ENCODE results near the gene ZNF77.

Gene ZNF77

GRCh38 chr19:2944775-2945574 lies at the start of gene ZNF77 (continued):
- TF ChIP-seq ZNF791 (tag by site-specific recombination; IDR thresholded peaks at IDR 0.05) (no peak), KLF8 (tag by site-specific recombination; IDR thresholded peaks at IDR 0.05) (peak; percentile 62; the same call in 1 of the 2 replicates), ZEB2 (tag by site-specific recombination; IDR thresholded peaks at IDR 0.05) (peak; percentile 97), ZNF23 (tag by site-specific recombination; IDR thresholded peaks at IDR 0.05; ENCODE audit: borderline replicate concordance) (no peak), ZNF394 (tag by site-specific recombination; IDR thresholded peaks at IDR 0.05; ENCODE audit: borderline replicate concordance) (no peak), ZIC2 (tag by site-specific recombination; IDR thresholded peaks at IDR 0.05) (peak; percentile 61), ZNF221 (tag by site-specific recombination; IDR thresholded peaks at IDR 0.05; ENCODE audit: borderline replicate concordance) (peak; percentile 32; the same call in 1 of the 2 replicates), ZNF132 (tag by site-specific recombination; IDR thresholded peaks at IDR 0.05; ENCODE audit: borderline replicate concordance) (no peak), ZNF26 (tag by site-specific recombination; IDR thresholded peaks at IDR 0.05) (no peak), HOXC10 (CRISPR knock-in tag; IDR thresholded peaks at IDR 0.05) (no peak), ZXDB (tag by site-specific recombination; IDR thresholded peaks at IDR 0.05) (peak; percentile 88), ZSCAN16 (tag by site-specific recombination; IDR thresholded peaks at IDR 0.05) (no peak), BCL11B (tag by site-specific recombination; IDR thresholded peaks at IDR 0.05; ENCODE audit: low read depth) (peak; percentile 94; the same call in 1 of the 2 replicates), ZNF302 (tag by site-specific recombination; IDR thresholded peaks at IDR 0.05; ENCODE audit: low read depth) (no peak), KLF16 (tag by site-specific recombination; IDR thresholded peaks at IDR 0.05) (peak; percentile 88), GFI1B (tag by site-specific recombination; IDR thresholded peaks at IDR 0.05) (no peak), REPIN1 (tag by site-specific recombination; IDR thresholded peaks at IDR 0.05; ENCODE audit: low read depth) (0 out of 2 replicates have a peak, but pooled peaks have one; percentile 55), ZNF362 (tag by site-specific recombination; IDR thresholded peaks at IDR 0.05) (no peak), ZNF24 (tag by site-specific recombination; IDR thresholded peaks at IDR 0.05) (0 out of 2 replicates have a peak, but pooled peaks have one; percentile 69), ZNF521 (tag by site-specific recombination; IDR thresholded peaks at IDR 0.05) (no peak), BCL11A (tag by site-specific recombination; IDR thresholded peaks at IDR 0.05; ENCODE audit: low read depth) (peak; percentile 80; the same call in 1 of the 2 replicates), ZNF548 (tag by site-specific recombination; IDR thresholded peaks at IDR 0.05) (no peak), WT1 (tag by site-specific recombination; IDR thresholded peaks at IDR 0.05) (peak; percentile 43; the same call in 1 of the 2 replicates), ZNF214 (tag by site-specific recombination; IDR thresholded peaks at IDR 0.05; ENCODE audit: borderline replicate concordance) (no peak), HIC1 (tag by site-specific recombination; IDR thresholded peaks at IDR 0.05) (no peak), ZNF433 (tag by site-specific recombination; IDR thresholded peaks at IDR 0.05; ENCODE audit: low read depth) (no peak), ZBTB48 (tag by site-specific recombination; IDR thresholded peaks at IDR 0.05) (peak; percentile 25; the same call in 1 of the 2 replicates), ZNF133 (tag by site-specific recombination; IDR thresholded peaks at IDR 0.05) (no peak), ZFP3 (tag by site-specific recombination; IDR thresholded peaks at IDR 0.05; ENCODE audit: low read depth) (no peak), ZNF629 (tag by site-specific recombination; IDR thresholded peaks at IDR 0.05) (peak; percentile 96)
- TF ChIP-seq, protein P1, sequence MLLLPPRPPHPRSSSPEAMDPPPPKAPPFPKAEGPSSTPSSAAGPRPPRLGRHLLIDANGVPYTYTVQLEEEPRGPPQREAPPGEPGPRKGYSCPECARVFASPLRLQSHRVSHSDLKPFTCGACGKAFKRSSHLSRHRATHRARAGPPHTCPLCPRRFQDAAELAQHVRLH (tag by site-specific recombination; IDR thresholded peaks at IDR 0.05), result peak; percentile 56
- TF ChIP-seq, protein P2, sequence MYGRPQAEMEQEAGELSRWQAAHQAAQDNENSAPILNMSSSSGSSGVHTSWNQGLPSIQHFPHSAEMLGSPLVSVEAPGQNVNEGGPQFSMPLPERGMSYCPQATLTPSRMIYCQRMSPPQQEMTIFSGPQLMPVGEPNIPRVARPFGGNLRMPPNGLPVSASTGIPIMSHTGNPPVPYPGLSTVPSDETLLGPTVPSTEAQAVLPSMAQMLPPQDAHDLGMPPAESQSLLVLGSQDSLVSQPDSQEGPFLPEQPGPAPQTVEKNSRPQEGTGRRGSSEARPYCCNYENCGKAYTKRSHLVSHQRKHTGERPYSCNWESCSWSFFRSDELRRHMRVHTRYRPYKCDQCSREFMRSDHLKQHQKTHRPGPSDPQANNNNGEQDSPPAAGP (tag by site-specific recombination; IDR thresholded peaks at IDR 0.05), result peak; percentile 88

All from HEK293 (cell line).